ENCODE results near the gene OMA1.
"Not testable (repeated sequence)": the region's sequence is repeated elsewhere in the genome, so short reads cannot be mapped to it uniquely, and the experiment has no call there.

The OMA1 gene

GRCh38 chr1:58568911-58569310, 22.4 kb upstream of the OMA1 start:
- H3K4me3 ChIP-seq (ENCODE audit: low read length) = no peak overlapping the region
- TF ChIP-seq, protein P1, sequence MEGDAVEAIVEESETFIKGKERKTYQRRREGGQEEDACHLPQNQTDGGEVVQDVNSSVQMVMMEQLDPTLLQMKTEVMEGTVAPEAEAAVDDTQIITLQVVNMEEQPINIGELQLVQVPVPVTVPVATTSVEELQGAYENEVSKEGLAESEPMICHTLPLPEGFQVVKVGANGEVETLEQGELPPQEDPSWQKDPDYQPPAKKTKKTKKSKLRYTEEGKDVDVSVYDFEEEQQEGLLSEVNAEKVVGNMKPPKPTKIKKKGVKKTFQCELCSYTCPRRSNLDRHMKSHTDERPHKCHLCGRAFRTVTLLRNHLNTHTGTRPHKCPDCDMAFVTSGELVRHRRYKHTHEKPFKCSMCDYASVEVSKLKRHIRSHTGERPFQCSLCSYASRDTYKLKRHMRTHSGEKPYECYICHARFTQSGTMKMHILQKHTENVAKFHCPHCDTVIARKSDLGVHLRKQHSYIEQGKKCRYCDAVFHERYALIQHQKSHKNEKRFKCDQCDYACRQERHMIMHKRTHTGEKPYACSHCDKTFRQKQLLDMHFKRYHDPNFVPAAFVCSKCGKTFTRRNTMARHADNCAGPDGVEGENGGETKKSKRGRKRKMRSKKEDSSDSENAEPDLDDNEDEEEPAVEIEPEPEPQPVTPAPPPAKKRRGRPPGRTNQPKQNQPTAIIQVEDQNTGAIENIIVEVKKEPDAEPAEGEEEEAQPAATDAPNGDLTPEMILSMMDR (IDR thresholded peaks at IDR 0.05; ENCODE audit: insufficient read depth, low read depth, low read length, missing control alignments) = no peak
- DNase-seq (ENCODE audit: low read depth) = no peak

- TF ChIP-seq, protein P1 (IDR thresholded peaks at IDR 0.05; ENCODE audit: insufficient read depth, low read depth, low read length, missing control alignments) = no peak
- no peak for DNase-seq (ENCODE audit: low read depth)
- H3K4me3 ChIP-seq (ENCODE audit: low read length) = no peak overlapping the region
Measured at GRCh38 chr1:58568271-58568860, 21.8 kb upstream of the OMA1 start.

DNA sequence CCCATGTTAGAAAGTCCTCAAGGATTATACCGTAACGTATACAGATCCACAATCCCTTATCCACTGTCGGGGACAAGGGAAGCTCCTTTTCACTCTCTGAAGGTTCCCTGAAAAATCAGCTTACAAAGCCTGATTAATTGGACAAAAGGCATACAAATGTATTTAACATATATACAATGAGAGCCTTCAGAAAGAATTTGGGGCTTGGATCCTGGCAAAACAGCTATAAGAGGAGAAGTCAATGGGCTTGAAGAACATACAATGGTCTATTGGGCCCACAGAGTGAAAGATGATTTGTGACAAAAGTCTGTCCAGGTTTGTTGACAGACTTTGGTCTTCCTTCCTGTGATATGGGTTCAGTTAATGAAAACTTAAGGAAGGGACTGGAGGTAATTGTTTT, 19.8 kb upstream of the OMA1 start:
- TF ChIP-seq, protein P1 (IDR thresholded peaks at IDR 0.05; ENCODE audit: insufficient read depth, low read depth, low read length, missing control alignments) = no peak
- DNase-seq (ENCODE audit: low read depth) = no peak
- H3K4me3 ChIP-seq (ENCODE audit: low read length) = no peak overlapping the region

GRCh38 chr1:58563715-58564114, 17.2 kb upstream of the OMA1 start:
- not testable (repeated sequence) for DNase-seq (ENCODE audit: low read depth); H3K4me3 ChIP-seq (ENCODE audit: low read length)

DNA sequence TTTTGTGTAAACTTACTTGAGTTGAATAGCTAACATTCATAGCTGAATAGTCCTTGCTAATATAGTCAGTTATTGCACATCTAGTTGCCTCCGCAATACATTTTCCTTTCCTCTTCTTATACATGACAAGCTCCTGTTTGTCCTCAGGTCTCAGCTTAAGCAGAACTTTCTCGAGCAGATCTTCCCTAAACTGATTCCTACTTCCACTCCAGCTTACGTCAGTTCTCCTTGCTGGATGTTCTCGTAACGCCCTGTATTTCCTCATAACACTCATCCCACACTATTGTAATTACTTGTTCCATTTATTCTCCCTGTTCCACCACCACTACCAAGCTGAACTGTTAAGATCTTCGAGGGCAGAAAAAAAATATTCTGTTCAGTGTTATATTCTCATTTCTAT, 15.1 kb upstream of the OMA1 start:
- no peak overlapping the region for H3K4me3 ChIP-seq (ENCODE audit: low read length)
- DNase-seq (ENCODE audit: low read depth) = no peak
- TF ChIP-seq, protein P1 (IDR thresholded peaks at IDR 0.05; ENCODE audit: insufficient read depth, low read depth, low read length, missing control alignments) = no peak

DNA sequence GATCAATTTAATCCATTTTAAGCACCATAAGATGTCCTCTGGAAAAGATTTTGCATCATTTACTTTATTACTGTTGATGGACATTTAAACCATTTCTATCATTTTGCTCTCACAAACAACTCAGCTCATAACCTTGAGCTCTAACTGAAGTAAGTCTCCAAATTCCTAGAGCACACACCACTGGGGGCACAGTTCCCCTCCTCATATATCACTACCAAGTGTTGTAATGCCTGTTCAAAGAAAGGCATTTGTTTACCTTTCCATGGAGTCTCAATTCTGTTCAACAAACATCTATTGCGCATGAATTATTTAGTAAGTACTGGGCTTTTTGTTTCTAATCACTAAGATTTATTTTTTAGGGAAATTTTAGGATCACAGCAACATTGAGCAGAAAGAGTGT, 8.9 kb upstream of the OMA1 start:
- no peak overlapping the region for H3K4me3 ChIP-seq (ENCODE audit: low read length)
- no peak for DNase-seq (ENCODE audit: low read depth)
- TF ChIP-seq, protein P1 (IDR thresholded peaks at IDR 0.05; ENCODE audit: insufficient read depth, low read depth, low read length, missing control alignments) = no peak

DNA sequence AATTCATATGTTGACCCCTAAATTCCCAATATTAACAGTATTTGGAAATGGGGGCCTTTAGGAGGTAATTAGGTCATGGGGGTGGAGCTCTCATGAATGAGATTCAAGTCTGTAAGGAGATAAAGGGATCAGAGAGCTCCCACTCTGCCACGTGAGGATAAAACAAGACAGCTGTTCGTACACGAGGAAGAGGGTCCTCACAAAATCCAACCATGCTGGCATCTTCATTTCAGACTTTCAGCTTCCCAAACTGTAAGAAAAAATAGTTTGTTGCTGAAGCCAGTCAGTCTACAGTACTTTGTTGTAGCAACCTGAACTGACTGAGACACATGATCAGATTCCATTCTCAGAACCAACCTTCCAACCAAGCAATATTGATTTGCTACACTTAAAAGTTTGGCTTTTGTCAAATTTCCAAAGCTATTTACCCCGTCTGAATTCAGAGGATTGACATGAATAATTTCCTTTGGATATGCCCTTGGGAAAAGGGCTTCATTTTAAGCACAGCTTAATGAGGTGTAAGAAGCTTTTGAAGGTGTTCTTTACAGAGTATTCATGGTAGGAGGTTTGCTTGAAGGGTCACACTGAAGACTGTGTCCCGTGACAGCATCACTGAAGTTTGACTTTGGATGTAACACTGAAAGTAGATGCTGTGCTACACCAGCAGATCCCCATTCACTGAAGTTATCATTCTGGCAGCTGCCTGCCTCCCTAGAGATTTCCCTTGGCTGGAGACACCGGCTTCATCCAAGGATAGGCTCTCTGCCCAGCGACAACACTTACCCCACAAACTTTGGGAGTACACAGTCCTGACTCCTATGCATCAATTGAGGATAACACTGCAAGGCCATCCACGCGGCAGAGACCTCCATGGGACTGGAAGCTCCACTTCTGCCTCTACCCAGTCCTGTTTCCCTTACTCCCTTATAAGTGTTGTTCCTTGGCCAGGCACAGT, 4.9 kb upstream of the OMA1 start:
- TF ChIP-seq, protein P1 (IDR thresholded peaks at IDR 0.05; ENCODE audit: insufficient read depth, low read depth, low read length, missing control alignments) = no peak
- no peak for DNase-seq (ENCODE audit: low read depth)

DNA sequence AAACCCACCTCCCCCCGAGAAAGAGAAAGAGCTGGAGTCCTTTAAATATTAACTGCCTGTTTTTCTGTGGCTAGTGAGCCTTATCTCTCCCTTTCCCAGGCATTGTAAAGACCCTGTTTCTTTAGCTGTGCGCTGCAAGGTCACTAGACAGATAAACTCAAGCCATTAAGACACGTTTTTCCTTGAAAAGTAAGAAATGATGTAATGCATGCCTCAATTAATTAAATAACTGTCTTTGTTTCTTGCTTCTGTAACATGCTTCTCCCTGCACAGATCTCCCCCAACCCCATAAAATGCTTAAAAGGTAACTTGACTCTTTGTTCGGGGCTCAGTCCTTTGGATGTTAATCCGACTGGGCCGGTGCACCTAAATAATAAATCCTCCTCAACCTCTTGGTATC, 2.8 kb upstream of the OMA1 start:
- not testable (repeated sequence) for DNase-seq (ENCODE audit: low read depth); H3K4me3 ChIP-seq (ENCODE audit: low read length)

More for the DNA sequence above, 4.9 kb upstream of the OMA1 start:
- H3K4me3 ChIP-seq (ENCODE audit: low read length) = no peak overlapping the region

Measured in epithelial cell of esophagus (primary cell).